Stimulated activated CD4-positive, alpha-beta T cell treated with anti-CD3 and anti-CD28 coated beads, Interleukin-1b, Interleukin-23, amount 100 ng/mL, for 24 hours (primary cell): ENCODE measurements around the gene PHACTR1.
"Not testable (repeated sequence)": the region's sequence is repeated elsewhere in the genome, so short reads cannot be mapped to it uniquely, and the experiment has no call there.

ENCODE experiments used
- DNase-seq, 4 experiments: peaks; one replicate each; pipeline ENCODE4 v3.0.0-alpha.2; 2020; ENCODE audit warnings: low read depth in 4 of 4, low spot score in 1 of 4

The PHACTR1 gene

DNA sequence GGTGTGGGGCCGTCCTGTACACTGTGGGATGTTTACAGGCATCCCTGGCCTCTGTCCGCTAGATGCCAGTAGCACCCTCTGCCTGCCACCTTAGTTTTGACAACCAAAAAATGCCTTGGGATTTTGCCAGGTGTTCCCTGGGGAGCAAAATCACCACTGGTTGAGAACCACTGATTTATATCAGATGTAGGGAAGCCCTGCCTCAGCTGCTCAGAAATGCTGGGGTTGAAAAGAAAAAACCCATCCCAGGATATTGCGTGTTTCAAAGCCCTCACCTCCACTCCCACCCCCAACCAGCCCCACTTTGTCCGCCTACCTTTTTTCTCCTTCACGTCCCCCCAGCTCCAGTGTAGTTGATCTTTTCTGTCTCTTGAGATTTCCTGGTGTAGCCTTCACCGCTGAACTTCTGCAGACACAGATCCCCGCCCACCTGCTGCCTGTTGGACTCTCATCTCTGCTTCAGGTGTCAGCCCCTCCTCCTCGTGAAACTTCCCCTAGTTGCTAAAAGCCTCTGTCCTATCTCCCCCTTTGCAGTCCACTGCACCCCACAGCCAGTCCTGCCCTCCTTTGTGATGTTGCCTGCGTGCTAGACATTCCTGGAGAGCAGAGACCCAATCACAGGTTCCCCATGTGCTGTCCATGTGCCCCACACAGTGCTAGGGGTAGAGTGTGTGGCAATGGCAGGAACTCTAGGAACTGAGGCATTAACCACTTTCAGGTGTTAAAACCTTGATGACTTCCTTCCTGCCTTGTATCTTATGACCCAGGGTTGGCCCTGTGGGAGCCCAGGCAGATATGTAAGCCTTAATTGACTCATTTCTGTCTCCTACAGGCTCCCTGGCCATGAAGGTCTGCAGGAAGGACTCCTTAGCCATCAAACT lies 512.9 kb downstream of the PHACTR1 start:
- no peak for DNase-seq

DNA sequence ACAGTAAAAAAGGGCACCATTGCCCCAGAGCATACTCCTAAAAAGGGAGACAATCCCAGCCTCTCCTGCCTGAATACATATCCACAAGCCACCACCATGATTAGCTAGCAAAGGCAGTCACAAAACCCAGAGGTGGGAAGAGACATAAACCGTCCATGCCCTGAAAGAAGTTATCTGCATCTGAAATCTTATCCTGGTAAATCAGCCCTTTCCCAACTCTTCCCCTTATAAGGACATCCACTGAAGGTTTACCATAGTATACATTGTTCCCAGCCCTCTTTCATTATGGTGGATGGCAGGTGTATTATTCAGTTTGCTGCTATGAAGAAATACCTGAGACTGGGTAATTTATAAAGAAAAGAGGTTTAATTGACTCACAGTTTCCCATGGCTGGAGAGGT lies 516.5 kb downstream of the PHACTR1 start:
- no peak for DNase-seq

DNA sequence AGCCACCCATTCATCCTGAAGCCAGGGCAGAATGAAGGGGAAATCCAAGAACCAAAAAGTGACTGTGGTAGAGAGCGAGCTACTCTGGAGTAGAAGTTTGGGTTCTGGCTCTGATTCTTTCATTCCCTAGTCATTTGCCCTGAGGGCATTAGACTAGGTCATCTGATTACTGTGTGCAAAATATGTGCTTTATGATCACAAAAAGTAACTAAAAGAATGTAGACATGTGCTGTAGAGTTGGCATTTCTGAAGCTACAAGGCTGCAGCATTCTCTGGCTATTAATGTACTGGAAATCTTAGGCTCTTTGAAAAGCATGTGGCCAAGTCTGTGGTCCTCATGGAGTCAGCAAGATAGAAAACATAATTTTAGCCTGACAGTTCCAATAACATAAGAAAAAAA lies 517.6 kb downstream of the PHACTR1 start:
- DNase-seq = no peak

DNA sequence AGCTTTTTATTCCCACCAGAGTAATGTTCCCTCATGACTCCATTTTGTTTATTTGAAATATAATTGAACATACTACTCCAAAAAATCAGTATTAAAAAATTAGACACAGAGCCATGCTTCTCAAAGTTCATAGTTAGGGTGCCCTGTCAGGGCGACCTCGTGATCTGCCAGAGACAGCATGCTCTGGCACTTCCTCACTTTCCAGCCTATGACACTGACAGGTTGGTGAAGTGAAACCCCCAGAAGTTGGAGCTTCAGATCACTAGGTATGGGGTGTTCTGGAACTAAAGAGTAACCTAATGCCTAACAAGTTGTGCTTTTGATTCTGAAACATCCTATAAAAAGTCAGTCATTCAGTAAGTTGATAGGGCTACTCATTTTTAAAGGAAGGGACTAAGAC lies 518.8 kb downstream of the PHACTR1 start:
- DNase-seq = no peak

DNA sequence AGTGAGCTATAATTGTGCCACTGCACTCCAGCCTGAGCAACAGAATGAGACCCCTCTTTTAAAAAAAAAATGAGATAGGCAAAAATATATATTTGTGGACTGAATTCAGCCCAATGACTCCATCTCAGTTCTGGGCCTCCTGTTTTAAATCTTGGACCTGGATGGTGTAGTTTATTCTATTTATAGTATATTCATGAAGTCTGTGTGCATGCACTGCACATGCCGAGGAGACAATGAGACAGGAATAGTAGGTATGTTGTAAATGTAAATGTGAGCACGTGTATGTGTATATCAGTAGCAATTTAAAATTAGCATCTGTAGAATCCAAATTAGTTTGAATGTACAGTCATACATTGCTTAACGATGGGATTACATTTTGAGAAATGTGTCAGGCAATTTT lies 520.8 kb downstream of the PHACTR1 start:
- no peak for DNase-seq

DNA sequence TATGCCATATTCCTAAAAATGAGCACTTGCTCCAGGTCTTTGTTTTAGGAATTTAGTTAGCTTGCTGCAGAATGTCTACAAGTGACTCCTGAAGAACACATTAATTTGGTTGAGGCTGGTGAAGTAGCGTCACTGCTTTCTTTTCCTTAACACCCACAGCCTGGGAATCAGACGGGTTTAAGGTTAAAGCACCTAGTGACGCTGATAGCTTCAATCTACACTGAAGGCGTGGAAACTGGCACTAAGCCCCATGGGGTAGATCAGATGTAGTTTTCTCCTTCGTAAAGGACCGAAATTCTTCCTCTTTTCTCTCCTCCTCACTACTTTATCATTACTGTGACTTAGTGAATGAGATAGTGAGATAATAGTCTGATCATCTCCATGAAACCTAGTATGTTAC lies 521.5 kb downstream of the PHACTR1 start:
- no peak for DNase-seq

DNA sequence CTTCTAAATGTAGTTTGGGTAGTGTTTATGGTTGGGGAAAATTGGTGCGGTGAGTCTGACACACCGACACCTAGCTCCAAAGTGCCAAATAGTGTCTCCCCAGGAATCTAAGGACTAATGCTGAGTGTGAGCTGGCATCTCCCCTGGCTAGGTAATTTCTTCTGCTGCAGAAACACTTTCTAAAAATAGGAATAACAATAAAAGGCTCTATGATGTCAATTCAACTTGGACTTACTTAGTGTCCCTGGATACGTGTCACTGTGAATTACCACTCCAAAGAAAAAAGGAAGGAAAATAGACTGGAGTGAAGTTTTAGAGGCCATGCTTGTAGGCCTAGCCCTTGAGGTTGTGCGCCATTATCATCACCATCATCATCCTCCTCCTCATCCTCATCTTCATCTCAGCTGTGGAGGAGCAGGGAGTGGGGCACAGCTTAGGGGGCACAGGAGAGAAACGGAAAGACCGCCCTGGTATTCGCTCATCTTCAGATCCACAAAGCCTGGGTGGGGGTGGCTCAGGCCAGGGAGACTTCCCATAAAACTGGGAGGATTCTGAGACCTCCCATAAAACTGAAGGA lies 522.2 kb downstream of the PHACTR1 start:
- DNase-seq = no peak

DNA sequence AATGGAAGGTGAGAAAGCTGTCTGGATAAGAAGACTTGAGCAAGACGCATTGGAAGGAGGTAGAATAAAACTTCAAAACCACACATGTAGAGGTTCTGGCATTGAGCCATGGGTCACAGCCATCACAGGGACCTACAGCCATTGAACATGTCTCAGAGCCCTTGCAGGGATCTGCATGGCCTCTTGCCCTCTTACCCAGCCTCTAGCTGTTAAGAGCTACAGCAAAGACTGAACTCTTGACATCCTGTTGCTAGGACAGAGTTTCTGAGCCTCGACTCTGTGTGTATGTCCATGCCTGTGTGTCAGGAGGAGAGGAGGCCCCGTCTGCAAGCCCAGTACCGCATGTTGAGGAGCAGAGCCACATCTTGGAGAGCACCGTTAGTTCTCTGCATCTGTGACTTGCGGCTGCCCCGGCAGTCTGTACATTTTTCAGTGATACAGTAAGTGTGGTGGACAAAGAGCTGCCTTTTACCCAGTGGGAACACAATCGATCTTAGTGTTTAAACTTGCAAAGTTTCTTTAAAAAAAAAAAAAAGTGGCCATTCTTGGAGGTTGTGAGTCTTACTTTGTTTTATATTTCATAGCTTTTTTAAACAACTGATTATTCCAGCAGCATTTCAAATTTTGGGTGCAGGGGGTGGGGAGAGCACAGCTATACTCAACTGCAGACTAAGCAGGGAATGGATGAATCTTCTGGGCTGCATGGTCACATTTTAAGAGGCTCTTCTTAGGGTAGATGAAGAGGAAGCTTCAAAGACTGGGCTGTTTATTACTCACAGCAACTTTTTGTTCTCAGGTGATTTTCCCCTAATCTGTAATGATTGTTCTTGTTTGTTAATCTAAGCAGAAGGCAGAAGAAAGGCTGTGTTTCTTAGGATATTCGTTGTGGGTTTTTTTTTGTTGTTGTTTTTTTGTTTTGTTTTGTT lies 523.2 kb downstream of the PHACTR1 start:
- no peak for DNase-seq

DNA sequence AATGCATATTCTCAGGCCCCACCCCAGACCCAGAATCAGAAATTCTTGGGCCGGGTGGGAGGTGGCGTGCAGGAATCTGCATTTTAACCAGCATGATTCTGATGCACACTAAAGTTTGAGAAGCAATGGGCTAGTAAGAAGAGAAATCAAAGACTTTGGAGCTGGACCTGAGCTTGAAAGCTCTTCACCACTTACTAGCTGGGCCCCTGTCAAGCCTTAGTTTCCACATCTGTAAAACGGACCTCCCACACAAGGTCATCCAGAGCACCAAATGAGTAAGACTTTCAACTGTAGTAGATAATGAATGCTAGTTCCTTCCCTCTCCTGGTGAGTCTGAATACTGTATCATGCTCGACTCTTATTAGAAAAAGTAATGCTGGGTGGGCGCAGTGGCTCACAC lies 524.8 kb downstream of the PHACTR1 start:
- no peak for DNase-seq

DNA sequence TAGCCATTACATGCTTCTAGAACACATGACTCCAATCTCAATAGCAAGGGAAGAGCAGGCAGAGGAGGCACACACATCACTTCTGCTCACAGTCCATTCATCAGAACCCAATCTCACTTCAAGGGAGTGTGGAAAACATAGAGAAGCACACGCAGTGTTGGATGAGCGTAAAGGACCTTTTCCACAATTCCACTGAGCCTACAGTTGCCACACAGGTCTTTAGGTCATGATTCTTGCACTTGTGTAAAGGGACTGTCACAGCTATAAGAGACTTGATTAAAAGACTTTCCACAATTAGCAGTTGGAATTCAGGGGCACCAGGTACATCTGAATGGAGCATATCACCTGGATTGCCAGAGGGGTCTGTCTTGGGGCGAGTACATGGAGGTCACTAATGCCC lies 525.6 kb downstream of the PHACTR1 start:
- no peak for DNase-seq

DNA sequence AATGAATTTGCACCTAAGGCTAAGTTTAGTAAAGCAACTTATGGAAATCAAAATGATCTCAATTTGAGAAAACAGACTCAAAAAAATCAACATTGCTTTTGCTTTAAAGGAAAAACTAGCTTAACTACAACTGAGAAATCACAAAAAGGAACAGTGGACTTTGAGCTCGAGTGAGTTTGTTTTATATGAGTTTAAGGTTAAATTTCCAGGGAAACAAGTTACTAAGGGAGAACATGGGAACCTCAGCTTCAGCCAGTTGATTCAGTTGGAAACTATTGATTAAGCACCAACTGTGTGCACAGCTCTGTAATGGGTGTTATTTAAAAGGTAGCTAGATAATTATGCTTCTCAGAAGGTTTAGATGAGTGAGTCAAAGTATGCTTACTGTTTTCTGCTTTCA lies 526.0 kb downstream of the PHACTR1 start:
- DNase-seq = no peak

DNA sequence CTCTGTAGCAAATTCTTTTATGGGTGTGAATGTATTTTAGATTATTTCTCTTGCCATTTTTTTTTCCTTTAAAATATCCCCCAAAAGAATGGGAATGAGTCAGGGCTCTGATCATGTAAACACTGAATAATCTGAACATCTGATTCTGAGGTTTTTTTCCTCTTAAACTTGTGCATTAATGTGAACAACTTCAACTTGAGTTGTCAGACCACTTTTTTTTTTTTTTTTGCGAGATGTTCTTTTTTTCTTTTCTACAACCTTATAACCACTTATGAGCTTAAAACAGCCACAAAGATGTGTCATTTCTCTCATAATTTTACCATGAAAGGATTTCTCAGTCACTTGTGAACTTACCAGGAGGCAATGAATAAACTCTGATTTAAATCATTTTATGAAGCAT lies 526.5 kb downstream of the PHACTR1 start:
- DNase-seq = no peak

DNA sequence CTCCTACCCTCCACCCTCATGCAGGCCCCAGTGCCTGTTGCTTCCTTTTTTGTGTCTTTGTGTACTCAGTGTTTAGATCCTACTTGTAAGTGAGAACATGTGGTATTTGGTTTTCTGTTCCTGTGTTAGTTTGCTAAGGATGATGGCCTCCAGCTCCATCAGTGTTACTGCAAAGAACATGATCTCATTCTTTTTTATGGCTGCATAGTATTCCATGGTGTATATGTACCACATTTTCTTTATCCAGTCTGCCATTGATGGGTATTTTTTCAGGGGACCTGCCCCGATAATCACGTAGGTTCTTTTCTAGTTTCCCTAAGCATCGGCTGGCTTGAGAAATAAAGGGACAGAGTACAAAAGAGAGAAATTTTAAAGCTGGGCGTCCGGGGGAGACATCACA lies 527.2 kb downstream of the PHACTR1 start:
- DNase-seq = not testable (repeated sequence)

DNA sequence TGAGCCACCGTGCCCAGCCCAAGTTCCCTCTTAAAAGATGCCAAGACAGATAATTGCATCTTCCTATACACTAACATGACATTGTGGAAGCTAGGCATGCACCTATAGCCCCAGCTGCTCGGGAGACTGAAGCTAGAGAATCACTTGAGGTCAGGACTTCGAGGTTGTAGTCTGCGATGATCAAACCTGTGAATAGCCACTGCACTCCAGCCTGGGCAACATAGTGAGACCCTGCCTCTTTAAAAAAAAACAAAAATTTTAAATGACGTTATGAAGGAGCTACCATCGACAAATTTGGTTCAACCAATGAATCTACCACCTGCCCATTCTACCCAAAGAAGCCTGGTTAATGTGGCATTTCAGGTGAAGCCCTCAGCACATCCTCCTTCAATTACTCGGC lies 531.1 kb downstream of the PHACTR1 start:
- no peak for DNase-seq

DNA sequence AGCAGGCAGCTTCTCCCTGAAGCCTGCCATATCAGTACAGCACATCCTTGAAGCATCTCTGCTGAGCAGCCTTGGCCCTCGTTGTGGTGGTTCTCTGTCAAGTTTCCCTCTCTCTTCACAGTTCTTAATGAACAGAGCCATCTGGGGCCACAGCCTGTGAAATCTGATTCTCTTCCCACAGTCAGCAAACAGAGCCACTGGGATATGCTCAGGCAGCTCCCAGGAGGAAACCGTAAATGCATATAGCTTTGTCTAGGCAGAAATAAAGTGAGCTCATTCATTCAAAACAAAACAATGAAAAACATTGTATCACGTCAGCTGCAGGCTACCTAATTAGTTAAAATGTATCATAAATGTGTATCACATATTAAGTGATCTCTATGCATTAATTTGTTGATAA lies 531.5 kb downstream of the PHACTR1 start:
- DNase-seq = no peak

DNA sequence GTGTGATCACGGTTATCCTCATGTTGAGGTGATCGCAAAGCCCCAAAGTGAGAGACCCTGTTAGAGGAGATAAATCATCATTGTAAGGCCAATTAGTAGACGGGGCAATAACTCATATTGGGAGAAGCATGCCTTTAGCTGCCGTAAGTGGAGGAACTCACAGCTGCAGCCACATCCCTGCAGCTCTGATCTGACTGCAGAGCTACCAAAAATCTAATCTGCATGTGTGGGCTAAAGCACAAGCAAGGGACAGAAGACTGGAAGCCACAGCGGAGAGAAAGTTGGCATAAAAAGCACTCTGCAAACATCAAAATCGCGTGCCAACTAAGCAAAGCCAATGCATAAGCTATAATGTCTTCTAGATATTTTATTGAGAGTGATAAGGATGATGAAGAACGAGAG lies 532.0 kb downstream of the PHACTR1 start:
- DNase-seq = no peak

DNA sequence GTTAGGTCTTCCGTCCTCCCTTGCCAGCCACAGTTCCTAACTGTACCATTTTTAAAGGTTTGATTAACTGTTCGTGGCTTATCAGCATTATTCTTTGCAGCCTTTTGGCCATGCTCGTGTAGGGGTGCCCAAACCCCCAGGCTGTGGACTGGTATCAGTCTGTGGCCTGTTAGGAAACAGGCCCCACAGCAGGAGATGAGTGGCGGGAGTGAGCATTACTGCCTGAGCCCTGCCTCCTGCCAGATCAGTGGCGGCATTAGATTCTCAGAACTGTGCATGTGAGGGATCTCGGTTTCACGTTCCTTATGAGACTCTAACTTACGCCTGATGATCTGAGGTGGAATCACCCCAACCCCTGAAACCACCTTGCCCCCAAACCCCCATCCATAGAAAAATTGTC lies 532.4 kb downstream of the PHACTR1 start:
- no peak for DNase-seq

DNA sequence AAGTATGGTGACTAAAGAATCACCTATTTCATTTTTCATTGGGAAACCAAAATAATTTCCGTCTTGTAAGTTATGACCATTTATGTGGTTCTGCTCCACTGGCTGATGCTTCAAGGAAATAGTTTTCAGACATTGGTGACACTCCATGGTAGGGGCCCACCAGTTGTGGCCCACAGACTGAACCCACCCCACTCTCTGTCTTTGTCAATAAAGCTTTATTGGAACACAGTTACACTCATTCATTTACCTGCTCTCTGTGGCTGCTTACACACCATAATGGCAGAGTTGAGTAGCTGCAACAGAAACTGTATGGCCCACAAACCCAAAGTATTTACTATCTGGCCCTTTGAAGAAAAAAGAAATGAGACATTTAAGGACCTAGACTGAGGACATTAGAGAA lies 533.2 kb downstream of the PHACTR1 start:
- no peak for DNase-seq

DNA sequence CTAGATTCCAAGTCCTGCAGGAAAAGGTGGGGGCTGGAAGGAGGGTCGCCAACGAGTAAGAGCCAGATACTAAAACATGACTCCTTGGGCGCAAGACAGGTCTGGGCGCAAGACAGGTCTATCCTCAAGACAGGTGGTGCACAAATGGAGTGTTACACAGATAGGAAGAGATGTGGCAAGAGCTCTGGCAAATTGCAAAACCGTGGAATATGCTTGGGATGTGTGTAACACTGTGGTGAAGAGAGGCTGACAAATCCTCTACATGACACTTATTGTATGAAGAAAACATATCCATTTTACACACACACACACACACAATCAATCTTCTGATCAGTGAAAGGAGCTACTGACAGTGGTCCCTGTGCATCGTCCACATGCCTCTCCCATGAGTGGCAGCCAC lies 534.1 kb downstream of the PHACTR1 start:
- DNase-seq = no peak

DNA sequence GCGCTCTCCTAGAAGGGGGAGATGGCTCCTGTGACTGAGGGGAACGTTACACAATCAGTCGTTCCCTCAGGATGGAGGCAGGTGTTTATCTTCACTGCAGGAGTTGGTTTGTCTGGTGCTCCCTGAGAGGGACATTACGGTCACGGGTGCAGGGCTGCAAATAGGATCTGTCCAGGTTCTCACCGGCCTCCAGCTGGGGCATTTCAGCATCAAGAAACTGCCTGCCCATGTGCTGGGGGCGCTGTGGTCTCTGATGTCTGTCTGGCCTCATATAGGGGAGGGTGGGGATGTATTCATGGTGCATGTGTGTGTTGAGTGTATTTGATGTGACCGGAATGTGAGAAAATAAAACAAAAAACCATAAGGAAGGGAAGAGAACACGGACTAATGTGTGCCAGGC lies 534.7 kb downstream of the PHACTR1 start:
- no peak for DNase-seq

DNA sequence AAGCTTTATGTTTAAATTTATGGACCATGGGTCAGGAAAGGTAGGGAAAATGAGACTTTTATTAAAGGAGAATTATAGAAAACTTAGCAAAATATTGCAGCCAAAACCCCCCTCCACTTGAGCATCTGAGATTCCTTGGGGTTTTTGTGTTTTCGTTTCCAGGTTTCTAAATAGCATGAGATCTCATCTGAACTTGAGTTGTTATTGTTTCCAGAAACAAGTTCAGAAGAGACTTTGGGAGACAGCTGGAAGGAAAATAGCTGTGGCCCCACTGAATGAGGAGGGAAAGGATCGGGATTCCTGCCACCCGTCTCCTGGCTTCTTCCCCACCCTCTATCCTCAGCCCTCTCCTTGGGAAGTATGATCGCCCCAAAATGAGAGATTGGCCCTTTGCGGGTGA lies 536.2 kb downstream of the PHACTR1 start:
- DNase-seq = no peak

DNA sequence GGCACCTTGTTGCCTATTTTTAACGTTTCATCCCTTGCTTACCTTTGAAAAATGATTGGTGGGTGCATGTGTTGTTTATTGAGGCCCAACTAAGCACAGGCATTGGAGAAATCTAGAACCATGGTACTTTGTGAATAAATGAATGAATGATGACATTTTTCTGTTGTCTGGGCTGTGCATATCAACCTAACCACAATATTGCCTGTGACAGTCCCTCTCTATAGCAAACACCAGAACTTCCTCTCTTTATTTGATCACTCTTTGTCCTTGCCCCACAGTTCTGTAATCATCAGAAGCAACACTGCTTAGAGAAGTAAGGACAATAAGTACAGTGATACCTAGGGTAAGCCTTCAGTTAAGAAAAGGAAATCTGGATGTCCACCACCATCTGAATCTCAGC lies 536.7 kb downstream of the PHACTR1 start:
- no peak for DNase-seq
